IPS DF 6.9 (cell line): Measurements from ENCODE around the gene CCDC110.

Experiments used
- DNase-seq: peaks from one replicate; pipeline ENCODE4 v3.0.0-alpha.2; 2013; ENCODE audit warnings: low read depth, low spot score
- H3K27ac ChIP-seq: one replicate; pipeline ENCODE4 v1.5.1; 2013; ENCODE audit warnings: low read length, control low read depth
- H3K27me3 ChIP-seq: 2 replicates; pipeline ENCODE4 v1.6.1; 2013; ENCODE audit warnings: mild to moderate bottlenecking, low read length; ENCODE audit not compliant: control insufficient read depth, insufficient read depth
- H3K36me3 ChIP-seq: 2 replicates; pipeline ENCODE4 v1.6.1; 2013; ENCODE audit warnings: low read length; ENCODE audit not compliant: control insufficient read depth, insufficient read depth
- H3K4me1 ChIP-seq: 2 replicates; pipeline ENCODE4 v1.6.1; 2013; ENCODE audit warnings: low read length; ENCODE audit not compliant: control insufficient read depth, insufficient read depth
- H3K4me3 ChIP-seq: 2 replicates; pipeline ENCODE4 v1.5.1; 2013; ENCODE audit warnings: mild to moderate bottlenecking, low read length
- H3K9me3 ChIP-seq: 2 replicates; pipeline ENCODE4 v1.6.1; 2013; ENCODE audit warnings: low read length, inconsistent platforms; ENCODE audit not compliant: control insufficient read depth, insufficient read depth
- WGBS: extraction: QIAGEN DNeasy Blood & Tissue Kit; methylation state at CpG from one replicate; pipeline ENCODE4 v1.1.7; 2013; ENCODE audit warnings: mixed read lengths, missing lambda C conversion rate; ENCODE audit not compliant: insufficient read length, insufficient coverage; 5-methylcytosine and 5-hydroxymethylcytosine counted together

Gene CCDC110

DNA sequence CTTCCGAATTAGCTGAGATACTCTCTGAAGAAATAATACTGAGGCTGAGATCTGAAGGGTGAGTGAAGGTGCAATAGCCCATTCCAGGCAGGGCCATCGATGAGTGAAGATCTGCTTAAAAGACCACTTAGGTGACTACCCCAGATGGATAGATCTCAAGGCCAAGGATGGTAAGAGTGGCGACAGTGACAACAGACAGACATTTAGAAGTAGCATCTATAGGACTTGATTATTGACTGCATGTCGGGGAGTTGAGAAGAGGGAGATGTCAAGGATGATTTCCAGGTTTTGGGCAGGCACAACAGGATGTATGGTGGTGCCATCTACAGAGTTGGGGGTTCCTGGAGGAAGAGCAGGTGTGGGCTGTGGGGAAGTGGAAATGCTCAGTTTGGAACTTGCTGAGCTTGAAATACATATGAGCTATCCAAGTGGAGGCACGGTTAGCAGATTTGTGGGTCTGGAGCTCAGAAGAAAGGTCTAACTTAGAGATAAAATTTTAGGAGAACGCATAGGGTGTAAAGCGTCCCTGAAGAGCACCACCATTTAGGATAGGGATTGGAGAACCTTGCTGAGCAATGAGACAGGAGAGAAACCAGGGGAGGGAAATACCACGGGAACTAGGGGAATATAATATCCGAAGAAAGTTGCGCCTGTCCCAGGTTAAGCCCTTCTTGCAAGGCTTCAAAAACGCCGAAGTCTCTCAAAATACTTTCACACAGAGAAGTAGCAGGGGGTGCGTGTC lies 46.5 kb downstream of the CCDC110 start:
- no CpG with 5 or more reads among the region's 13 CpGs for WGBS
- DNase-seq = no peak
- no peaks in the 10 kb centered on the region for H3K9me3 ChIP-seq
- no peaks in the 10 kb centered on the region for H3K27me3 ChIP-seq
- H3K36me3 ChIP-seq = no peaks in the 10 kb centered on the region
- H3K27ac ChIP-seq = no peak overlapping the region
- peak overlapping the region; percentile 82; the same call in 1 of the 2 replicates for H3K4me3 ChIP-seq
- no peaks in the 10 kb centered on the region for H3K4me1 ChIP-seq

DNA sequence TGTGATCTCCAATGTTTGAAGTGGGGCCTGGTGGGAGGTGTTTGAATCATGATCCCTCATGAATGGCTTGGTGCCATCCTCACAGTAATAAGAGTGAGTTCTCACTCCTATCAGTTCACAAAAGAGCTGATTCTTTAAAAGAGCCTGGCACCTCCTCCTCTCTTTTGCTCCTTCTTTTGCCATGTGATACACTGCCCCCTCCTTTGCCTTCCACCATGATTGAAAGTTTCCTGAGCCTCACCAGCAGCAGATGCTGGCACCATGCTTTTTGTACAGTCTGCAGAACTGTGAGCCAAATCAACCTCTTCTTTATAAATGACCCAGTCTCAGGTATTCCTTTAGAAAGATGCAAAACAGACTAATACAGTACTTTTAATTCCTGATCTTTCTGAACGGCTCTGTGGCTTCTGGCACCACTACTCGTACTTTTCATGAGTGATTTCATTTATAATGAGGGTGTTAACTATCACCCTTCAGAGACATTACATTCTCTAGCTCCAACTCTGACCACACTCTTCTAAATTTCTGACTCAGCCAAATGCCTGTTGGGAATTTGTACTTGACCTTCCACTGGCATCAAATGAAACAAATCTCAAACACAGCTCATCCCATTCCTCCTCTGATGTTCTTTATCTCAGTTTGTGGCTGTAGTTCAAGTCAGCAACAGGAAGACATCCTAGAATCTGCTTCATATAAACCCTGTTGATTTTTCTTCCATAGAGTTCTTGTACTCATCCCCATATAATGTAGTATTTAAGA lies 50.0 kb downstream of the CCDC110 start:
- H3K36me3 ChIP-seq = no peaks in the 10 kb centered on the region
- H3K27ac ChIP-seq = no peak overlapping the region
- H3K9me3 ChIP-seq = no peaks in the 10 kb centered on the region
- H3K4me1 ChIP-seq = no peaks in the 10 kb centered on the region
- WGBS = no CpG with 5 or more reads among the region's 2 CpGs
- H3K4me3 ChIP-seq = no peak overlapping the region
- no peaks in the 10 kb centered on the region for H3K27me3 ChIP-seq
- no peak for DNase-seq

DNA sequence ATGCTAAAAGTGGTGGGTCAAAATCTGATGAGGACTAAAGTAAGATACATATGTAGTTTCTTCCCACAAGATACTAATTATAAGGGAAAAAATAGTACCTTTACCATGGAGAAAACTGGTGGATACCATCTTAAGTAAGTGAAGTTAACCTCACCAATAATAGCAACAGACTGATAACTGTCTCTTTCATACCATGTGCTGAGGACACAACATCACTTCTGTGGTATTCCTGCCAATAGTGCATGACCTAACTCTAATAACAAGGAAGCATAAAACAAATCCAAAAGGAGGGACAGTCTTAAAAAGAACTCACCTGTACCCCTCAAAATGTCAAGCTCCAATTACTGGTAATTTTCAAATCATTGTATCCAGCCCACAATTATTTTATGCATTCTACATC lies 54.6 kb downstream of the CCDC110 start:
- no peaks in the 10 kb centered on the region for H3K27me3 ChIP-seq
- H3K4me3 ChIP-seq = no peak overlapping the region
- H3K9me3 ChIP-seq = no peaks in the 10 kb centered on the region
- H3K4me1 ChIP-seq = no peaks in the 10 kb centered on the region
- no peaks in the 10 kb centered on the region for H3K36me3 ChIP-seq
- DNase-seq = no peak
- H3K27ac ChIP-seq = no peak overlapping the region

DNA sequence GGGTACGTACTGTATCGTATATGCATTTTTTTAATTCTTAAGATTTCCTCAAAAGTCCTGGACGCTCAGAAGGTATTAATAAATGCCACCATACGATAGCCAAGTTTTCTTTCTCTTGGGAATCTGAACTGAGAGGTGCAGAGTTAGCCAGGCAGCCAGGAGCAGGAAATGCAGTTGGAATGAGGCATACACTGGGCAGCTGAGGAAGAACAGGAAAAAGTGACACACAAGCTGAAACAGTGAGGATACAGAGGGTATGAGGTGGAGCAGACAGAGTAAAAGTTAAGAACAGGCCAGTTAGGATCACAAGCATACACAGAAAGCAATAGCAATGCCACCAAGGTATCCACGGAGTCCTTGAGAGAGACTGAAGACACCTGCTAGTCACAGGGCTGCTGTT lies 59.1 kb downstream of the CCDC110 start:
- no peaks in the 10 kb centered on the region for H3K9me3 ChIP-seq
- no peak for DNase-seq
- no peak overlapping the region for H3K4me3 ChIP-seq
- no CpG with 5 or more reads among the region's 5 CpGs for WGBS
- no peak overlapping the region for H3K27ac ChIP-seq
- H3K4me1 ChIP-seq = no peaks in the 10 kb centered on the region
- no peaks in the 10 kb centered on the region for H3K27me3 ChIP-seq
- H3K36me3 ChIP-seq = no peaks in the 10 kb centered on the region

DNA sequence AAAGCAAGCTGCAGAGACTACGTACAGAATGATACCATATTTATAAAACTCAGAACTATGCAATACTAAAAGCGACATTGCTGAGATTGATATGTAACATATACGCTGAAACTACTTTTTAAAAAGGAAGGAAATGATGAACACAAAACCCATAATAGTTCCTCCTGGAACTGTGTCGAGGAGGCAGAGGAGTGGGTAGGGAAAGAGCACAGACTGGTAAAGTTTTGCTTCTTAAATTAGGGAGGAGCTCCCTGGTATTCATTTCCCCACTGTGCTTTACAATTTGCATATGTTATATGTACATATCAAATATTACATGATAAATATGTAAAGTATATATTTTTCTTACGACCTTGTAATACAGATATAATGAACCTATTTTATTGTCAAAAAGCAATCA lies 59.7 kb downstream of the CCDC110 start:
- Histone ChIP-seq H3K4me3 (no peak overlapping the region), H3K27ac (no peak overlapping the region), H3K27me3 (no peaks in the 10 kb centered on the region), H3K9me3 (no peaks in the 10 kb centered on the region), H3K4me1 (no peaks in the 10 kb centered on the region), H3K36me3 (no peaks in the 10 kb centered on the region)
- WGBS = no CpG with 5 or more reads among the region's 5 CpGs
- DNase-seq = no peak

DNA sequence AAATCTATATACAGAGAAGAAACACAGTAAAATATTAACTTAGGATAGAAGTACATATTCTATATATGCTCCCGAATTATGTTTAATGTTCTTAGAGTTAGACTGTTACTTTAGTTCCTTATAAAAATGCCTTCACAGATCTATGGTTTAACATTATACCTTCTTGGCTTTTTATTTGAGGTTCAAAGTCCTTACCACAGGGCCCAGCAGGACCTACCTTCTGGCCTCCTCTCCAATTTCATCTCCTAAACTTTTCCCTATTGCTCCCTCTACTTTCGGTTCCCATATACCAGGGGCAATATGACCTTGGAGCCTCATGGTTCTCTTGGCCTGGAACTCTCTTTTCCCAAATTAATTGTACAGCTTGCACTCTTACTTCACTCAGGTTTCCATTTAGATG lies 63.1 kb downstream of the CCDC110 start:
- no CpG with 5 or more reads among the region's 2 CpGs for WGBS
- H3K9me3 ChIP-seq = no peaks in the 10 kb centered on the region
- H3K27ac ChIP-seq = no peak overlapping the region
- H3K36me3 ChIP-seq = no peaks in the 10 kb centered on the region
- no peak overlapping the region for H3K4me3 ChIP-seq
- no peaks in the 10 kb centered on the region for H3K27me3 ChIP-seq
- H3K4me1 ChIP-seq = no peaks in the 10 kb centered on the region
- DNase-seq = no peak

DNA sequence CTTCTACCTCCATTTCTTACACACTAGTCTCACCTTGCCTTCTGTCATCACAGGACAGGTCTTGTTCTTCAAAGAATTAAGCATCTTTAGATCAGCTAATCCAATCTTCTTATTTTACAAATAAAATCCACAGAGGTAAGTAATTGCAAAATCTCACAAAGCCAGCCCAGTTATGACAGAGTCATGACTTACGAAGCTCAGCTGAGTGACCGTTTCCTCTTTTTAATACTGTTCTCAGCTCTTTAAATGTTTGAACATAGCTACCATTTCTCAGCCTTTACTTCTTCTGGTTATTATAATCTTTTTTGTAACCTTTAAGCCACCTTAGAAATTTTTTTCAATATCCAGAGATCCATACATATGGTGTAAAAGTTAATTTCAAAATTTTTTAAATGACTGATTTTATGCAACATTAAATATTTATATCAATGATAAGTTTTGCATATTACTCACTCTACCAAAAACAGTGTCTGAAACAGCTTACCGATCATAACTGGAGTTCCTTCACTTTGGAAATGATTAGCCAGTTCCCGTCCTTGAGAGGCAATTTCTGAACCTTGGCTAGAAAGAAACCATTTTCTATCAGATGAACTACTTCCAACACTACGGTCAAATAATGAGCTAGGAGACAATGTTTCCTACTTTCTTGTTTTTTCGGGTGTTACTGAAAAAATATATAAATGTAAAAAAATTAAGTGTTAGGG lies 66.1 kb downstream of the CCDC110 start:
- no peaks in the 10 kb centered on the region for H3K36me3 ChIP-seq
- no CpG with 5 or more reads among the region's 6 CpGs for WGBS

DNA sequence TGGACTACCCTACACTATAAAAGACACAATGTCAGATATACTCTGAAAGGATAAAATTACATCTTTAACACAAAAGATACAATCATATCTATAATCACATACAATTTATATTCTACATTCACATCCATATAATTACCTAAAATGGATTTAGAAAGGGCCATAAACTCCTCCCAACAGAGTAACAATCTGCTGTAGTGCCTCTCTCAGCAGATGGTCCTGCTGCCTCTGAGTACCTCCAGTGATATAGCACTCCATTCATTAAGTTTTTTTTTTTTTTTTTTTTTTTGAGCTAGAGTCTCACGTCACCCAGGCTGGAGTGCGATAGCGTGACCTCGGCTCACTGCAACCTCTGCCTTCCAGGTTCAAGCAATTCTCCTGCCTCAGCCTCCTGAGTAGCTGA lies 67.5 kb downstream of the CCDC110 start:
- no peaks in the 10 kb centered on the region for H3K4me1 ChIP-seq
- H3K4me3 ChIP-seq = no peak overlapping the region
- no peak for DNase-seq
- no CpG with 5 or more reads among the region's 4 CpGs for WGBS
- no peak overlapping the region for H3K27ac ChIP-seq
- no peaks in the 10 kb centered on the region for H3K9me3 ChIP-seq
- H3K27me3 ChIP-seq = no peaks in the 10 kb centered on the region
- no peaks in the 10 kb centered on the region for H3K36me3 ChIP-seq

More for the DNA sequence above, 66.1 kb downstream of the CCDC110 start:
- Histone ChIP-seq H3K27ac (no peak overlapping the region), H3K4me3 (no peak overlapping the region), H3K9me3 (no peaks in the 10 kb centered on the region), H3K4me1 (no peaks in the 10 kb centered on the region), H3K27me3 (no peaks in the 10 kb centered on the region)
- DNase-seq = no peak

DNA sequence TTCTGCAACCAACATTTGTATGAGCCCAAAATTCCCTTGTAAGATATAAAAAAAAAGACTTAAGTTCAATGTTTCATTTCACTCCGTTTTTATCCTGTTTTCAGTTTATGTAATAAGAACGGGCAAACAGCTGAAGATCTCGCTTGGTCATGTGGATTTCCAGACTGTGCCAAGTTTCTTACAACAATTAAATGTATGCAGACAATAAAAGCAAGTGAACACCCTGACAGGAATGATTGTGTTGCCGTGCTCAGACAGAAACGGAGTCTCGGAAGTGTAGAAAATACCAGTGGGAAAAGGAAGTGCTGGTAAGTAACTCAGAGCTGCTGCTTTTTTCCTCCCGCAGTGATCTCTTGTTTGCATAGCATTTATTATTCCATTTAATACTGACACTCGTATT lies 72.1 kb downstream of the CCDC110 start:
- Histone ChIP-seq H3K4me1 (no peaks in the 10 kb centered on the region), H3K27me3 (no peaks in the 10 kb centered on the region), H3K9me3 (no peaks in the 10 kb centered on the region), H3K27ac (no peak overlapping the region), H3K4me3 (no peak overlapping the region), H3K36me3 (no peaks in the 10 kb centered on the region)
- no peak for DNase-seq
- WGBS = no CpG with 5 or more reads among the region's 8 CpGs

DNA sequence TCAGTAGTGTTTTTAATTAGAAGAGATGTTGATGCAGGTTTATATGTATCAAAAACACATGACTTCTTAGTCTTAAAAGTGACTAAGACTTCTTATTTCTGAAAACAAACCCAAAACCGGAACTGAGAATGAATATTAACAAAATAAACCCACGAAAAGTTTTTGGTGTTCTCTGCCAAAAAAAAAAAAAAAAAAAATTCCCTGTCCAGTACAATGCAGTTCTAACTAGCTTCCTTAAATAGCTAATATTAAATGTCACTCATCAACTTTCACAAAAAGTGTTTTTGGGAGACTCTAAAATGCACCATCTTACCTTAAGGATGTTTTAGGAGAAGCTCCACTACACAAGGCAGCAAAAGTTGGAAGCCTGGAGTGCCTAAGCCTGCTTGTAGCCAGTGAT lies 72.9 kb downstream of the CCDC110 start:
- Histone ChIP-seq H3K9me3 (no peaks in the 10 kb centered on the region), H3K36me3 (no peaks in the 10 kb centered on the region), H3K4me1 (no peaks in the 10 kb centered on the region), H3K27me3 (no peaks in the 10 kb centered on the region), H3K27ac (no peak overlapping the region), H3K4me3 (no peak overlapping the region)
- no CpG with 5 or more reads among the region's 2 CpGs for WGBS
- no peak for DNase-seq
